HG02852 (cell line): ENCODE results near the gene TRIM47.

Source experiments
- ATAC-seq: cut with Tn5 transposase; IDR thresholded peaks from one replicate; pipeline ENCODE4 v1.9.1; 2021; ENCODE audit warnings: mild to moderate bottlenecking, moderate library complexity; ENCODE audit not compliant: unreplicated experiment

Gene TRIM47, protein sequence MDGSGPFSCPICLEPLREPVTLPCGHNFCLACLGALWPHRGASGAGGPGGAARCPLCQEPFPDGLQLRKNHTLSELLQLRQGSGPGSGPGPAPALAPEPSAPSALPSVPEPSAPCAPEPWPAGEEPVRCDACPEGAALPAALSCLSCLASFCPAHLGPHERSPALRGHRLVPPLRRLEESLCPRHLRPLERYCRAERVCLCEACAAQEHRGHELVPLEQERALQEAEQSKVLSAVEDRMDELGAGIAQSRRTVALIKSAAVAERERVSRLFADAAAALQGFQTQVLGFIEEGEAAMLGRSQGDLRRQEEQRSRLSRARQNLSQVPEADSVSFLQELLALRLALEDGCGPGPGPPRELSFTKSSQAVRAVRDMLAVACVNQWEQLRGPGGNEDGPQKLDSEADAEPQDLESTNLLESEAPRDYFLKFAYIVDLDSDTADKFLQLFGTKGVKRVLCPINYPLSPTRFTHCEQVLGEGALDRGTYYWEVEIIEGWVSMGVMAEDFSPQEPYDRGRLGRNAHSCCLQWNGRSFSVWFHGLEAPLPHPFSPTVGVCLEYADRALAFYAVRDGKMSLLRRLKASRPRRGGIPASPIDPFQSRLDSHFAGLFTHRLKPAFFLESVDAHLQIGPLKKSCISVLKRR

DNA sequence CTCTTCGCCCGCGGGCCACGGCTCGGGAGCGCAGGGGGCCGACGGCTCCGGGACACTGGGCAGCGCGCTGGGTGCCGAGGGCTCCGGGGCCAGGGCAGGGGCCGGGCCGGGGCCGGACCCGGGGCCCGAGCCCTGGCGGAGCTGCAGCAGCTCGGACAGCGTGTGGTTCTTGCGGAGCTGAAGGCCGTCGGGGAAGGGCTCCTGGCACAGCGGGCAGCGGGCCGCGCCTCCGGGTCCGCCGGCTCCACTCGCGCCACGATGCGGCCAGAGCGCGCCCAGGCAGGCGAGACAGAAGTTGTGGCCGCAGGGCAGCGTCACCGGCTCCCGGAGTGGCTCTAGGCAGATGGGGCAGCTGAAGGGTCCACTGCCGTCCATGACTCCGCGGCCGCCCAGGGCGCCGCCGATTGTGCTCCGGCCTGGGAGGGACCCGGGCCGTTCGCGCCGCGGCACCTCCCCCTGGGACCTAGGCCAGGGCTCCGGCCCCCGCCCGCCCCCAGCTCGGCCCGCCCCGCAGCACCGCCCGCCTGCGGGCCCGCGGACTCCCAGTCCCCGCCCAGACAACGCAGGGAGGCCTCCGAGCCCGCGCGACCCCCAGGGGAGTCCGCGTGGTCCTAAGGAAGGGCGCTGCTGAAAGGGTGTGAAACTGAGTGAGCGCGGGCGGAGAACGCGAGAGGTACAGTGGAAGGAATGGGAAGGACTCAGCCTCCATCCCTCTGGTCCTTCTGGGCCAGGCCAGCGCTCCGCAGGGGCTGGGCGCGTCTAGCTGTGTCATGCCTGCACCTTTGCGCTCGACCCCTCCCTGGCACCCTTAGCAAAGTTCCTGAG lies at the start of gene TRIM47:
Gene TRIM47 (minus strand): TSS at position 408 of the 825 bp plus-strand sequence. CDS start 33 bp downstream, at position 375.
- no peak for ATAC-seq

- no peak for ATAC-seq
Measured at GRCh38 chr17:75927286-75927922, 49.0 kb upstream of the TRIM47 start.

DNA sequence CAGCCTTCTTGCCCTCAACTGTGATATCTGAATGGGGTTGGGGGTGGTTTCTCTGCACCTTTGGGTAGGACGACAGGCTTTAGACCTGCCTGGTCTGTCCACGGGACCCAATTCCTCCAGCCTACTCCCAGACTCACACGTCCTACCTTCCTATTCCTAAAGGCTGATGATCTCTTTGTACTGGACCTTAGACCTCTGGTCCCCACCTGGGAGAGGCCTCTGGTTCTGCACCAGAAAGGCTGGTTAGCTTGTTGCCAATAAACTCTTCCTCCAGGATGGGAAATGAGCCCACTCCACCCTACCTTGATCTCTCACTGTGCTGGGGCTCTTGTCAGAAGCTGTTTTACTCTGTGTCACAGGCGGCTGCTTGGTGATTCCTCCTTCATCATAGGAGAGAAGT lies 48.1 kb upstream of the TRIM47 start:
- no peak for ATAC-seq

DNA sequence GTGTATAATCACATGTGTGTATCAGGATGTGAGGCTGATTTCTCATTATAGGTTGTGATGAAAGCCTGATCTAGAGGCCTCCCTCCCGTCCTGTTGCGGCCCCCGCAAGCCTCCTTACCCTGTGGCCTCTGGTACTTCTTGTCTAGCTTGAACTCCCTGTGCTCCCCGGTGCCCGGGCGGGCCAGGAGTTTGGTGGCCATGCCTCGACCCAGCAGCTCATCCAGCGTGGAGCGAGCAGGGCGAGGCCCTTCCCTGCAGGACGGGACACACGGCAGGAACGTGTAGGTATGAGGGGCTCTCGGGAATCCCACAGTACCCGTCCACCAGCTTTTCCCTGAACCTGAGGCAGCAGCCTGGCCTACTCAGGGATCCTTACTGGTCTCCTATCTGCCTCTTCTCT lies 47.5 kb upstream of the TRIM47 start:
- no peak for ATAC-seq

GRCh38 chr17:75925103-75925502 lies 46.7 kb upstream of the TRIM47 start:
- no peak for ATAC-seq

GRCh38 chr17:75922963-75923874 lies 44.8 kb upstream of the TRIM47 start:
- no peak for ATAC-seq

DNA sequence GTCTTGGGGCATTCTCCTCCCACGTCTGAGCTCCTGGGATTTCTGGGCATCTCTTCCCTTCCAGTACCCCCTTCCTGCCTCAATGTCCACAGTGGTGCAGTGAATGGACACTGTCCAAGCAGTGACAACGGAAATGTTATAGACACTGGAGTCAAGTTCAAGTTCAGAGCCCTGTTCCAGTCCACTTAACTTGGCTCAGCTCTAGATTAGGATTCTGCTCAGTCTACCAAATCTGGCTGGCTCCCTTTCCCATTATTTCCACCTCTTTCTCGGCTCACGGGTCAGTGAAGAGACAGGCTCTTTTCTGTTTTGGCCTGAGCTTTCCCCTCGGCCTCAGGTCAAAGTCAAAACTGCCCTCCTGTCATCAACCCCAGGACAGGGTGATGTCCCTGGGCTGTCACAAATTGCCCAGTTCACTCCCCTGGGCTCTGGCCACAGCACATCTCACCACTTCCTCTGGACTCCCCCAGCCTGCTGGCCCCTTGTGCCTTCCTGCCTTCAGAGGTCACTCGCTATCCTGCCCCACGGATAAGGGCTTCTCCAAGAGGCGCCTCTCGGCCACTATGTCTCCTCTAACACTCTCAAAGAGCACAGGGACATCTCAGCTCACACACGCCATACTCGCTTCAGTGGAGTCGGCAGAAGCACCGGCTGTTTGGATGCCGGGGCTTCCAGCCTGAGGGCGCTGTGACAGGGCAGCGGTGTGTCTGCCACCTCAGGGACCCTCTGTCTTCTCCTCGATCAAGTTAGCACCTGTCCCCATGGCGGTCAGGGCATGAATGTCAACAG lies 44.0 kb upstream of the TRIM47 start:
- ATAC-seq: no peak

- ATAC-seq: no peak
Measured at GRCh38 chr17:75921596-75921995, 43.2 kb upstream of the TRIM47 start.

DNA sequence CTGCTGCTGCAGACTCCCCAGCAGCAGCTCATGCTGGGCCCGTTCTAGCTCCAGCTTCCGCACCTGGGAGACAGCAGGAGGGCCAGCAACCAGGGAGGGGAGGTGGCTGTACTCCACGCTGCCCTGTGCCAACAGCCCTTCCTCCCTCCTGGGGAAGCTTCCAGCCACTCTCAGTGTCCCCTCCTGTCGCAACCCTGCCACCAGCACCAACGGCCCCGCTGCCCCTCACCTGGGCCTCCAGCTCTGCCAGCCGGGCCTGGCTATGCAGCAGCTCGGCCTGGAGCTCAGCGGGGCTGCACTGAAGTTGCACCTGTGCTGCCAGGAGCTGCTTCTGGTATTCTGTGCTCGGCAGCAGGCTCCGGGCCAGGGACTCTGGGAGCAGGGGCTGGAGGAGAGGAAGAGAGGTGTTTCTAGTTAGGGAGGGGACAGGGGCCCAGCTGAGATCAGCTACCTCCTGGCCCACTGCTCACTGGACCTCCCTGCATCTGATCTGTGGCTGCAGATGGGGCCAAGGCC lies 41.7 kb upstream of the TRIM47 start:
- no peak for ATAC-seq

DNA sequence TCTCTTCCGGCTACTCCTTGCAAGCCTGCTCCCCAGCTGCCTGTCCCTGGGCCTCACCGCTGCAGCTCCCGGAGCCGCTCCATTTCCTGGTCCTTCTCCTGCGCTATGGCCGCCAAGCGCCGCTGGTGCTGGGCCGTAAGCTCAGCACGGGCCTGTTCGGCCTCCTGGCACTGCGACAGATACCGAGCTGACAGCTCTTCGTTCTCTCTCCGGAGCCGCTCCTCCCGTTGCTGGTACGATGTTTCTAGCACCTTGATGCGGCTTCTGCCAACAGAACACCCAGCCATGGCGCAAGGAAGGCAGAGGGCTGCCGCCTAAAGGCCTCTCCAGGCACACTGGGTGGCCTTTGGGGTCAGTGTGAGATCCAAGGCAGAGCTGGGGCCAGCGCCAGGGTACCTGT lies 41.2 kb upstream of the TRIM47 start:
- ATAC-seq: no peak

DNA sequence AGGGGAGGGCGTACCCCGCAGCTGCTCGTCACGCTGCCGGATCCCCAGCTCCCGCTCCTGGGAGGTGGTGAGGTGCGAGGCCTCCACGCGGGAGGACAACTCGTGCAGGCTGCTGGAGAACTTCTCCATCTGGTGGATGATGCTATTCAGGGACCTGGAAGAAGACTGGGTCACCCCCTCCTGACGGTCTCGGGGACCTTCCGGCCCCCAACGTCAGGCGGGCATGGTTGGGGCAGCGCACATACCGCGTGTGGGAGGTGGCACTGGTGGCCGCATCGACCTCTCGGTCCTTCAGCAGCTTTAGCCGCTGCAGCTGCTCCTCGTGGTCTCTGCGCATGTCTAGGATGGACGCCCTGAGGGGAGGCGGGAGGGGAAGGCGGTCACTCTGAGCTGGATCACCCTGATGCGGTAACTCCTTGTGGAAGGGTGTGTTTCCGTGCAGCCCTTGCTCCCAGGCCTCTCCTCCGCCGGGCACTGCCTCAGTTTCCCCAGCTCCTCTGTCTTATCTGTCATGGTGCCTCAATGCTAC lies 39.6 kb upstream of the TRIM47 start:
- no peak for ATAC-seq

- no peak for ATAC-seq
Measured at GRCh38 chr17:75917141-75917916, 38.9 kb upstream of the TRIM47 start.

GRCh38 chr17:75915268-75915667 lies 36.9 kb upstream of the TRIM47 start:
- no peak for ATAC-seq

GRCh38 chr17:75914643-75915267 lies 36.4 kb upstream of the TRIM47 start:
- ATAC-seq: no peak

DNA sequence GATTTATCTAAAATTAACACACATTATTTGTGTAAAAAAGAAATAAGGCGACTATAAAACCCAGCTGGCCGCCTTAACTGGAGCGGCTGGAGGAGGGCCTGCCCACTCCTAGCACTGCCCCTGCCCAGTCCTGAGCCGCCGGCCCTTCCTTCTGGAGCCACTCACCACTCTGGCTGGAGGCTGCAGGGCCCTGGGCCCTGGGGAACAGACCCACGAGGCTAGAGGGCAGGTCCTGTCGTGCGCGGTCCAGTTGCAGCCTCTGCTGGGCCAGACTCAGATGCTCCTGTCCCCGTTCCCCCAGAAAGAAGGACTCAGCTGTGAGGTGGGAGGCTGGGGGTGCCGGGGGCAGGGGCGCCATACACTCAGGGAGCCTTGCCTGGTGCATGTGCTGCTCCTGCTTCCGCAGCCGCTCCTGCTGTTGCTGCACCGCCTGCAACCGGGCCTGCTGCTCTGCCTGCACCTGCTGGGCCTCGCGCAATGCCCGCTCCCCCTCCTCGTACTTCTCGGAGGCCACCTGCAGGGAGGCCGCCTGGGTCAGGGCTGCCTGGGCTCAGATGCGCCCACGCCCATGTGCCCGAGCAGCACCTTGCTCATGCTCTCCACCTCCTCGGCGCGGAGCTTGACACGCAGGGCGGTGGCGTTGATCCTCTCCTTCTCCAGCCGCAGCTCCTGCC lies 35.3 kb upstream of the TRIM47 start:
- no peak for ATAC-seq

GRCh38 chr17:75910699-75911098 lies 32.3 kb upstream of the TRIM47 start:
- no peak for ATAC-seq

- no peak for ATAC-seq
Measured at GRCh38 chr17:75909812-75910274, 31.5 kb upstream of the TRIM47 start.
